Ishikawa (cell line): ENCODE results near the gene OSTC.

Source experiments
- CEBPB ChIP-seq: IDR thresholded peaks from 2 replicates; pipeline ENCODE4 v1.6.1; 2012
- CREB1 ChIP-seq: IDR thresholded peaks from 2 replicates; pipeline ENCODE4 v1.6.1; 2012; ENCODE audit warnings: low read depth
- EGR1 ChIP-seq: IDR thresholded peaks from 2 replicates; pipeline ENCODE4 v1.6.1; 2012
- EP300 ChIP-seq: IDR thresholded peaks from 2 replicates; pipeline ENCODE4 v1.6.1; 2012; ENCODE audit warnings: borderline replicate concordance
- FOXM1 ChIP-seq: IDR thresholded peaks from 2 replicates; pipeline ENCODE4 v1.6.1; 2012; ENCODE audit warnings: low read depth, borderline replicate concordance
- NFIC ChIP-seq: IDR thresholded peaks from 2 replicates; pipeline ENCODE4 v1.6.1; 2012
- RAD21 ChIP-seq: IDR thresholded peaks from 2 replicates; pipeline ENCODE4 v1.6.1; 2012; ENCODE audit warnings: low read depth
- TAF1 ChIP-seq: IDR thresholded peaks from 2 replicates; pipeline ENCODE4 v1.6.1; 2012; ENCODE audit warnings: low read depth, mild to moderate bottlenecking
- TCF12 ChIP-seq: IDR thresholded peaks from 2 replicates; pipeline ENCODE4 v1.6.1; 2012; ENCODE audit warnings: low read depth
- TEAD4 ChIP-seq: IDR thresholded peaks from 2 replicates; pipeline ENCODE4 v1.6.1; 2012
- YY1 ChIP-seq: IDR thresholded peaks from 2 replicates; pipeline ENCODE4 v1.6.1; 2012; ENCODE audit warnings: low read depth
- ZBTB7A ChIP-seq: IDR thresholded peaks from 2 replicates; pipeline ENCODE4 v1.6.1; 2012; ENCODE audit warnings: low read depth
- TF ChIP-seq, protein P1 (sequence below): IDR thresholded peaks from 2 replicates; pipeline ENCODE4 v1.6.1; 2012; ENCODE audit warnings: low read depth, mild to moderate bottlenecking
- TF ChIP-seq, protein P2 (sequence below): IDR thresholded peaks from 2 replicates; pipeline ENCODE4 v1.6.1; 2012
- TF ChIP-seq, protein P3 (sequence below): IDR thresholded peaks from 2 replicates; pipeline ENCODE4 v1.6.1; 2012

The OSTC gene

DNA sequence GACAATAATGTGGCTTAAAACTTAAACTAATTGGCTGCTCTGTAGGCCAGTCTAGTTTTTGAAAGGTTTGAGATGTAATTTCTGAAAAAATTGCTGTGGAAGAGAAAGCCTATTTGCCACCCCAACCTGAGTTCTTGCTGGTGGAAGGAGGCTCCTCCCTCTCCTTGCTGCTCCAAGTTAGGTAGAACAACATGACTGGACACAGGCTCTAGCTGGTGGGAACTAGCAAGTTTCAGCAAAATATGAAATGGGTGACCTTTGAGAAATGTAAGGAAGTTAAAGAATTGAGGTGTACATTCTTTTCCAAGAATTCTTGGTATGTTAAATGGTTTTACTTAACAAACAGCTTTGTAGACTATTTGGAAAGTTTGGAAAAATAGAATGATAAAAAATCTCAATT, 22.0 kb upstream of the OSTC start:
- TF ChIP-seq ZBTB7A, result no peak
- no peak for TF ChIP-seq CEBPB
- no peak for TF ChIP-seq TEAD4
- TF ChIP-seq FOXM1, result no peak
- no peak for TF ChIP-seq TCF12
- no peak for TF ChIP-seq NFIC
- TF ChIP-seq CREB1, result no peak
- TF ChIP-seq, protein P1, sequence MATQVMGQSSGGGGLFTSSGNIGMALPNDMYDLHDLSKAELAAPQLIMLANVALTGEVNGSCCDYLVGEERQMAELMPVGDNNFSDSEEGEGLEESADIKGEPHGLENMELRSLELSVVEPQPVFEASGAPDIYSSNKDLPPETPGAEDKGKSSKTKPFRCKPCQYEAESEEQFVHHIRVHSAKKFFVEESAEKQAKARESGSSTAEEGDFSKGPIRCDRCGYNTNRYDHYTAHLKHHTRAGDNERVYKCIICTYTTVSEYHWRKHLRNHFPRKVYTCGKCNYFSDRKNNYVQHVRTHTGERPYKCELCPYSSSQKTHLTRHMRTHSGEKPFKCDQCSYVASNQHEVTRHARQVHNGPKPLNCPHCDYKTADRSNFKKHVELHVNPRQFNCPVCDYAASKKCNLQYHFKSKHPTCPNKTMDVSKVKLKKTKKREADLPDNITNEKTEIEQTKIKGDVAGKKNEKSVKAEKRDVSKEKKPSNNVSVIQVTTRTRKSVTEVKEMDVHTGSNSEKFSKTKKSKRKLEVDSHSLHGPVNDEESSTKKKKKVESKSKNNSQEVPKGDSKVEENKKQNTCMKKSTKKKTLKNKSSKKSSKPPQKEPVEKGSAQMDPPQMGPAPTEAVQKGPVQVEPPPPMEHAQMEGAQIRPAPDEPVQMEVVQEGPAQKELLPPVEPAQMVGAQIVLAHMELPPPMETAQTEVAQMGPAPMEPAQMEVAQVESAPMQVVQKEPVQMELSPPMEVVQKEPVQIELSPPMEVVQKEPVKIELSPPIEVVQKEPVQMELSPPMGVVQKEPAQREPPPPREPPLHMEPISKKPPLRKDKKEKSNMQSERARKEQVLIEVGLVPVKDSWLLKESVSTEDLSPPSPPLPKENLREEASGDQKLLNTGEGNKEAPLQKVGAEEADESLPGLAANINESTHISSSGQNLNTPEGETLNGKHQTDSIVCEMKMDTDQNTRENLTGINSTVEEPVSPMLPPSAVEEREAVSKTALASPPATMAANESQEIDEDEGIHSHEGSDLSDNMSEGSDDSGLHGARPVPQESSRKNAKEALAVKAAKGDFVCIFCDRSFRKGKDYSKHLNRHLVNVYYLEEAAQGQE, result no peak
- TF ChIP-seq, protein P2, sequence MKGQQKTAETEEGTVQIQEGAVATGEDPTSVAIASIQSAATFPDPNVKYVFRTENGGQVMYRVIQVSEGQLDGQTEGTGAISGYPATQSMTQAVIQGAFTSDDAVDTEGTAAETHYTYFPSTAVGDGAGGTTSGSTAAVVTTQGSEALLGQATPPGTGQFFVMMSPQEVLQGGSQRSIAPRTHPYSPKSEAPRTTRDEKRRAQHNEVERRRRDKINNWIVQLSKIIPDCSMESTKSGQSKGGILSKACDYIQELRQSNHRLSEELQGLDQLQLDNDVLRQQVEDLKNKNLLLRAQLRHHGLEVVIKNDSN, result no peak
- TF ChIP-seq EGR1, result no peak
- TF ChIP-seq RAD21, result no peak
- no peak for TF ChIP-seq EP300
- TF ChIP-seq, protein P3, sequence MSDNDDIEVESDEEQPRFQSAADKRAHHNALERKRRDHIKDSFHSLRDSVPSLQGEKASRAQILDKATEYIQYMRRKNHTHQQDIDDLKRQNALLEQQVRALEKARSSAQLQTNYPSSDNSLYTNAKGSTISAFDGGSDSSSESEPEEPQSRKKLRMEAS, result no peak
- TF ChIP-seq YY1, result no peak
- no peak for TF ChIP-seq TAF1

DNA sequence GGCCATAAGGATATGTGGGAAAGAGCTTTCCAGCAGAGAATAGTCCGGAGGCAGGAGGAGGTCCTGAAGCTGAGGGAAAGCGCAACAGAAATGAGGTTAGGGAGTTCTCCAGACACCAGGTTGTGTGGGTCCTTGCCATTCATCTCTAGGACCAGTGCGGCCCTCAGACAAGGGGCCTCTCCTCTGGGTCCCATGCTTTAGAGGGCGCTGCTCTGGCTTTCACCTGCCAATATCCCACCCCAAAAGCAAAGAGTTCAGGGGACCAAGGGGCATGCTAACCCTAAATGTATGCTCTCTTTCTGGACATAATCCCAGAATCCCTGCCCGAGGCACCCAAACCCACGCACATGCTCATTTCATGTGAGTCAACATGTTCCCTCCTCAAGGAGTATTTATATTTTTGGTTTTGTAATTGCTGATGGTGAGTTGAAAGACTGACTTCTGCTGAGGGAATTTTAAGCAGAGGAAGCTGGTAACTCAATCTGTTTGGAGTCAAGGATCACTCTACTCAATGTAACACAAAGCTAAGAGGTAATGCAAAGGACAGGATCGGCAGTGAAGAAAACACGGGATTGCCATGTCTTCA, 15.2 kb upstream of the OSTC start:
- TF ChIP-seq EP300 (no peak), NFIC (no peak), RAD21 (no peak), TAF1 (no peak), TEAD4 (no peak), TCF12 (no peak), CREB1 (no peak), CEBPB (no peak)
- TF ChIP-seq, protein P2, result no peak

DNA sequence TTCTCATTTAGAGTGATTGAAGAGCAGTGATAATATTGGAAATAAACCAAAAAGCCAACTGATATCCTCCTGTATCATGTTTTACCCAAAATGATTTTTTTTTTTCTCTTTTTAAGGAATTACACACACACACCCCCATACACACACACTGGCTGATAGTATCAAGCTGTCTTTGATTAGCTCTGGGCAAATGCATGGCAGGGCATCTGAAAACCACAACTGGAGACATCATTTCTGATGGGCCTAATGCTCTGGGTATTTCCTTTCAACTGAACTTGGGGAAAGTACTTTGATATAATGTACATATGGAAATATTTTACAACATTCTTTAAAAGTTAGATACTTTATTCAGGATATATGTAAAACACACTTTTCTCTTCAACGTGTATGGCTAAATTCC, 14.2 kb upstream of the OSTC start:
- no peak for TF ChIP-seq EP300
- TF ChIP-seq, protein P1, result no peak
- no peak for TF ChIP-seq ZBTB7A
- TF ChIP-seq, protein P3, result no peak
- no peak for TF ChIP-seq TEAD4
- TF ChIP-seq CEBPB, result no peak
- no peak for TF ChIP-seq NFIC
- TF ChIP-seq, protein P2, result no peak
- no peak for TF ChIP-seq TAF1
- TF ChIP-seq RAD21, result no peak
- no peak for TF ChIP-seq CREB1
- no peak for TF ChIP-seq EGR1
- no peak for TF ChIP-seq TCF12

DNA sequence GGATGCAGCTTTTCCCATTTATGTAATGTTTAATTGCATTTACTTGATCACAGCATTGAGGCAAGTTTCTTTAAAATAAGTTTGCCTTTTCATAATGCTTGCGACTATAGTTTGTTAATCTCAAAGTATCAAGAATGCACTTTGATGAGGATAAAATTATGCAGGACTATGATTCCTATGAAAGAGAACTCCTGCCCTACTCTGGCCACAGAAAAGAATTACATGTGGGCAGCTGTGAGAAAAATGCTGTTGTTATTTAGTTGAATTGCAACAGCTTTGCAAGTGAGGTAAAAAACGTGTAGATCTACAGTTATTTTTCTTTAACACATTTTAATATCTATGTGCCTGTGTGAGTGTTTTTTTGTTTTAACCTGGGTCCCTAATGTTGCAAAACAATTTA, 12.5 kb upstream of the OSTC start:
- TF ChIP-seq CREB1, result no peak
- TF ChIP-seq, protein P3, result no peak

DNA sequence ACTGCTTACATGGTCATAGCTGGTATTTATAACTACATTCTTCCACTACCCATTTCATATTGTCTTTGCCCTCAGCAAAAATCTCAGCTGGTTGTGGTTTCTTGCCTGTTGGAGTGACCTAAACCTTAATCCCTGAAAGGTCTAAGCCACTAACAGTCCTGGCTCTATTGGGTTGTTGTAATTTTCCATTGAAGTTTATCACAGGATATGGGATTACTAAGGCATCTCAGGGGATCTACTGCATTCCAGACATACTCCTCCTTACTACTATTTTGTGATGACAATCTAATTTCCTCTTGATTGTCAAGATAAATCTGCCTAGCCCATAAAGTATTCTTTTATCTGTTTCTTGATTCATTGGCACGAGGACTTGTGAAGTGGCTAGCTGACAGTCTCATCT, 6.2 kb upstream of the OSTC start:
- TF ChIP-seq TCF12 (no peak), RAD21 (no peak)
- TF ChIP-seq, protein P2, result no peak

DNA sequence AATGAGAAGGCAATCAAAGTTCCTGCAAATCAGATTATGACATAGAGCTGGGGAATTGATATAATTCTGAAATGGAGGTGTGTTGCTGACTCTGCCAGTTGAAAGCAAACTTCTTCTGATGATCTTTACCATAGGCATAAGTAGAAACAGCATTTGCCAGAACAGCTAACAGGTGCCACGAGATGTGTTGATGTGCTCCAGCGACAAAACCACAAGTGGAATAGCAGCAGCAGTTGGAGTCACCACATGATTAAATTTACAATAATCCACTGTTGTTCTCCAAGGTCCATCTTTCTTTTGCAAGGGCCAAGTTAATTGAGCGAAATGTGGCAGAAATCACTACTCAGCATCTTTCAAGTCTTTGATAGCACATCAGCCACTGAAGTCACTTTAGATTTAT, 3.7 kb upstream of the OSTC start:
- TF ChIP-seq EP300 (no peak), RAD21 (no peak), NFIC (no peak), CREB1 (no peak), TEAD4 (no peak), TAF1 (no peak)
